Measurements from ENCODE around the gene TCF7.

The TCF7 gene

GRCh38 chr5:134138416-134139376 lies 24.2 kb downstream of the TCF7 start:
- peak; percentile 23 for DNase-seq (ENCODE audit: low read depth)
- no peak overlapping the region for H3K4me3 ChIP-seq (ENCODE audit: low read depth, low read length)
- no peak for TF ChIP-seq CTCF (conservative IDR thresholded peaks at IDR 0.05; ENCODE audit: low read depth, low read length)

DNA sequence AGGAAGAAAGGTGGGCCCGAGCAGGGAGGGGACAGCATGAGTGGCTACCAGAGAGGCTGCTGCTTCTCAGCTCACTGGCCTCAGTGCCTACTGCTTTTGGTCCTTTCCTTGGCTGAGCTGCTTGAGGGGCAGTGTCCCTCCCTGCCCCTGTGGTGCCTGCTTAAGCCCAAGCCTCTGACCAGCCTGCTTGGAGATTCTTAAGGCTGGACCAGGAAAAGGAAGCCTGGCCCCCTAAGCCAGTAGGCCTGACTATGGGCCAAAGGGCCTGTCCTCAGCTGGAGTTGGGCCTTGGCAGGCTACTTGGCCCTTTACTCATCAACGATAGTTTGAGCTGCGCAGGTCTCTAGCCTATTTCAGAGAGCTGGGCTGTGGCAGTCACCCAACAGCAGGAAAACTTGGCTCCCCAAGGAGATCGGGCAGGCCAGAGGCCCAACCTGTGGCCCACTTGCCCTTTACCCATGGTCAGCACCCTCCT lies 24.9 kb downstream of the TCF7 start:
- no peak for TF ChIP-seq CTCF (conservative IDR thresholded peaks at IDR 0.05; ENCODE audit: low read depth, low read length)
- DNase-seq (ENCODE audit: low read depth): no peak
- H3K4me3 ChIP-seq (ENCODE audit: low read depth, low read length): no peak overlapping the region

DNA sequence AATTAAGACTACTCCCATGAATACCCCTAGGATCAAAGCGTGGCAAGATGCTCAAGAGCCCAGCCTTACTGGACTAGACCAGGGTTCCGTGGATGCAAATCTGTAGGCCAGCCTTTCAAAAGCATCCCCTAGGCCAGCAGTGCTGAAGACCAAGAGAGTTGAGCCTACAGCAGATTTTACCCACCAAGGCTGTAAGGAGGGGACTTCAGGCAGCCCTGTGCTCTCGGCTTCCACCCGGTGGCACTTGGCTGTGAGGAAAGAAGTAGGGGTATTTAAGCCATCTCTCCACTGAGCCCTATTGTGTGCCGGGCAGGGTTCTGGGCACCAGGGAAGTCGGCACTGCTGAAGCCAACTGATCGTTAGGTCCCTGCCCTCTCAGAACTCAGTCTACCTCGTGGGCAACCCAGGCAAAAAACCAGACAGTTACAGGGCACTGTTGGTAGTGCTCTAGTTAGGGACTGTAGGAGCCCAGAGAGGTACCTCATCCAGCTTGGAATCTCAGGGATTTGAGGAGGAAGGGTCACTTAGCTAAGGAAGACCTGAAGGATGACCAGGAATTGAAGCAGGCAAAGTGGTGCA lies 25.5 kb downstream of the TCF7 start:
- TF ChIP-seq CTCF (conservative IDR thresholded peaks at IDR 0.05; ENCODE audit: low read depth, low read length): no peak
- no peak overlapping the region for H3K4me3 ChIP-seq (ENCODE audit: low read depth, low read length)
- no peak for DNase-seq (ENCODE audit: low read depth)

DNA sequence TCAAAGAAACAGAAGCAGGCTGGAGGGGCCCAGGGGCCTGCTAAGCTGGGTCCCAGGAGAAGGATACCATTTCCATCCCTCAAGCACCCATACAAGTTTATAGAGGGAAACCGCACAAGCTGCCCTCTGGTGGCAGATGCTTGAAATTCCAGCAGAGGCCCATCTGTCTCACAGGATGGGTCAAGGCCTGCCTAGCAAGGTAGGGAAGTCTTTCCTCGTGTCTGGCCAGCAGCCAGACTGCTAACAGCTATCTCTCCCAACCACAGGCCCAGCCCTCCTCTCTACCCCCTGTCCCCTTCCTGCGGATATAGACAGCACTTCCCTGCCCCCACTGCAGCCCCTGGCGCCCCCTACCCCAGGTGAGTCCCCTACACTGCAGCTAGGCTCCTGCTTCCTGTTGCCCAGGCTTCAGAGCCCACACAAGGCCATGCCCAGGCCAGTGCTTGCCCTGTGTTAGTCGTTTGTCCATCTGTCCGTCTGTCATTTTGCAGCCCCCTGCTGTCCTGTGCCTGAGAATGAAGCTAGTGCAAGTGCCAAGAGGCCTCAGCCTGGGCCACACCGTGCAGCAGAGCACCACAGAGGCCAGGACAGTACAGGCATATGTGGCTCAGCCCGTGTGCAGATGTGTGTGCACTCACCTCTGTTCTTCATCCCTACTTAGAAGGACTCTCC lies 26.2 kb downstream of the TCF7 start:
- peak; percentile 87 for TF ChIP-seq CTCF (conservative IDR thresholded peaks at IDR 0.05; ENCODE audit: low read depth, low read length)
- DNase-seq (ENCODE audit: low read depth): peak; percentile 88
- no peak overlapping the region for H3K4me3 ChIP-seq (ENCODE audit: low read depth, low read length)

DNA sequence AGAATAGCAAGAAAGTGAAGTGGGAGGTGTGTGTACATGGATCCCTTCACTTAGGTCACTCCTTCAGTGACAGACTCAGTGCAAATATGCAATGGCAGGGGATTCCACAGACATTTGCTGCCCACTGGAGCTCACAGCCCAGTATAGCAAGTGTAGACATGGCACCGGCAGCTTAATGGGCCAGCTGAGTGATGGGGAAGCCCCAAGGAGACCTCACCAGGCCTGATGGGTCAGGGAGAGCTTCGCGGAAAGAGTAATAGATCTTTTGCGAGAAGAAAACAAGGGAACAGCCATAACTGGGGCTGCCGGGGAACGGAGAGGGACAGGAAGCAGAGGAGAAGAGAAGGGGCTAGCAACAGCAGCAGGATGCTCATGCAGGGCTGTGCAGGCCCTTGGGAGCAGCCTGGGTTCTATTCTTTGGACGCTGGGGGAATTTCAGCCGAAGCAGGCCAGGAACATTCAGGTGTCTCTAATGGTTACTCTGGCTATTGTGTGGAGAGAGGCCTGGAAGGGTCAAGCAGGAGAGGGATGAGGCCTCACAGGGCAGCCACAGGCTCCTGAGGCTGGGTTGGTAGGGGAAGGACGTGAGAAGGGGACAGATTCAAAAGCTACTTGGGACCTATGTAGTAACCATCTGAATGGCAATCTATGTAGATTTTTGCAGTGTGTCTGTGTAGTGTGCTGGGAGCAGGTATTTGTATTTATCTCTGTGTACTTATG lies 27.0 kb downstream of the TCF7 start:
- peak; percentile 26 for TF ChIP-seq CTCF (conservative IDR thresholded peaks at IDR 0.05; ENCODE audit: low read depth, low read length)
- DNase-seq (ENCODE audit: low read depth): no peak
- no peak overlapping the region for H3K4me3 ChIP-seq (ENCODE audit: low read depth, low read length)

GRCh38 chr5:134142052-134142451 lies 27.6 kb downstream of the TCF7 start:
- no peak for TF ChIP-seq CTCF (conservative IDR thresholded peaks at IDR 0.05; ENCODE audit: low read depth, low read length)
- no peak for DNase-seq (ENCODE audit: low read depth)
- H3K4me3 ChIP-seq (ENCODE audit: low read depth, low read length): no peak overlapping the region

All from choroid plexus epithelial cell (primary cell).